Tibial nerve (tissue), 4 donors: ENCODE measurements around the gene SLC25A21. TPM values are rescaled to one million over a fixed set of nuclear protein-coding genes. Genes with fewer than 3 reads are reported as not detected.

Experiments
- DNase-seq, 2 donors: peaks; one replicate each; pipeline ENCODE4 v3.0.0-alpha.2; 2019; ENCODE audit warnings: low spot score in 2 of 2
- H3K27ac ChIP-seq, 4 donors: fragments of 200-600 bp; sonication (generic) in 3 of 4; one replicate each; pipeline ENCODE4 v1.5.1; 2017 to 2019; ENCODE audit warnings: mild to moderate bottlenecking in 1 of 4
- H3K27me3 ChIP-seq, 2 donors: fragments of 200-600 bp; sonication (generic) in 1 of 2; one replicate each; pipeline versions ENCODE4 v1.5.1 to v1.6.0; 2017 to 2019
- H3K36me3 ChIP-seq, 3 donors: fragments of 200-600 bp; sonication (generic); one replicate each; pipeline ENCODE4 v1.5.1; 2018 to 2019
- H3K4me1 ChIP-seq, 4 donors: fragments of 200-600 bp; sonication (generic) in 3 of 4; one replicate each; pipeline ENCODE4 v1.5.1; 2017 to 2019
- H3K4me3 ChIP-seq, 4 donors: fragments of 200-600 bp; sonication (generic) in 3 of 4; one replicate each; pipeline ENCODE4 v1.5.1; 2017 to 2019; ENCODE audit warnings: mild to moderate bottlenecking in 1 of 4, moderate library complexity in 1 of 4
- H3K9me3 ChIP-seq, 4 donors: fragments of 200-600 bp; sonication (generic) in 3 of 4; one replicate each; pipeline ENCODE4 v1.5.1; 2017 to 2019
- EP300 ChIP-seq, 2 donors: sonication (generic); formaldehyde crosslinking; IDR thresholded peaks; one replicate each; pipeline ENCODE4 v1.6.1; 2017; ENCODE audit warnings: antibody characterized with exemption in 2 of 2, mild to moderate bottlenecking in 1 of 2
- POLR2A ChIP-seq, 2 donors: fragments of 450-650 bp; IDR thresholded peaks; one replicate each; pipeline ENCODE4 v1.6.1; 2017; ENCODE audit warnings: antibody characterized with exemption in 2 of 2, mild to moderate bottlenecking in 2 of 2, moderate library complexity in 2 of 2
- WGBS, 2 donors: methylation state at CpG; one replicate each; pipeline ENCODE4 v1.1.5; 2018; 5-methylcytosine and 5-hydroxymethylcytosine counted together
- total RNA-seq, 4 donors: library from RNA; depleted of rRNA; stranded (reverse); fragments of >200 nt; gene quantifications; one replicate each; pipeline ENCODE4 v1.1.0, GENCODE V29; 2016
- TF ChIP-seq, protein P1 (sequence below), 5 experiments: fragments of 200-600 bp in 3 of 5; fragments of 450-650 bp in 2 of 5; sonication (generic) in 3 of 5; IDR thresholded peaks; one replicate each; pipeline ENCODE4 v1.5.1; 2016 to 2019; ENCODE audit warnings: antibody characterized with exemption in 5 of 5, mild to moderate bottlenecking in 3 of 5, moderate library complexity in 2 of 5

The SLC25A21 gene
- total RNA-seq, 4 donors from 2014 or later = 0.30 to 0.98 (median 0.42) TPM; not detected in 1

DNA sequence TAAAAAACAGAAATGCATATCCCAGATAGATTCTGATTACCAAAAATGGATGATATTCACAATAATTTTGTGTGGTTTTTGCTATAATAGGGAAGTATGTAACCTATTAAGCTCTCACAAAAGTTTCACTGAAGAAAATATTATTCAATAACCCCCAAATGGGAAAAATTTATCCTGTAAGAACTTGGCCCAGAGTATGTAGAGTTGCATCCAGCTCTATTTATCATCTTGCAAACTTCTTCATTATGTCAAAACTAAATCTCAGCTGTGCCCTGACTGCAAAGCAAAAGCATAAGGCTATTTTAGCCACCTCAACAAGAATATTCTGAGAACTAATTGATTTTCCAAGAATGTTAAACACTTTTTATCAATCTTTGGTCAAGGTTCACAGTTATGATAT is 311.6 kb downstream of the SLC25A21 start:
- TF ChIP-seq, protein P1, sequence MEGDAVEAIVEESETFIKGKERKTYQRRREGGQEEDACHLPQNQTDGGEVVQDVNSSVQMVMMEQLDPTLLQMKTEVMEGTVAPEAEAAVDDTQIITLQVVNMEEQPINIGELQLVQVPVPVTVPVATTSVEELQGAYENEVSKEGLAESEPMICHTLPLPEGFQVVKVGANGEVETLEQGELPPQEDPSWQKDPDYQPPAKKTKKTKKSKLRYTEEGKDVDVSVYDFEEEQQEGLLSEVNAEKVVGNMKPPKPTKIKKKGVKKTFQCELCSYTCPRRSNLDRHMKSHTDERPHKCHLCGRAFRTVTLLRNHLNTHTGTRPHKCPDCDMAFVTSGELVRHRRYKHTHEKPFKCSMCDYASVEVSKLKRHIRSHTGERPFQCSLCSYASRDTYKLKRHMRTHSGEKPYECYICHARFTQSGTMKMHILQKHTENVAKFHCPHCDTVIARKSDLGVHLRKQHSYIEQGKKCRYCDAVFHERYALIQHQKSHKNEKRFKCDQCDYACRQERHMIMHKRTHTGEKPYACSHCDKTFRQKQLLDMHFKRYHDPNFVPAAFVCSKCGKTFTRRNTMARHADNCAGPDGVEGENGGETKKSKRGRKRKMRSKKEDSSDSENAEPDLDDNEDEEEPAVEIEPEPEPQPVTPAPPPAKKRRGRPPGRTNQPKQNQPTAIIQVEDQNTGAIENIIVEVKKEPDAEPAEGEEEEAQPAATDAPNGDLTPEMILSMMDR (IDR thresholded peaks at IDR 0.05) = no peak
- TF ChIP-seq EP300 (IDR thresholded peaks at IDR 0.05) = no peak
- no peak for TF ChIP-seq POLR2A (IDR thresholded peaks at IDR 0.05)
- Histone ChIP-seq H3K27me3 (no peaks in the 10 kb centered on the region), H3K36me3 (no peaks in the 10 kb centered on the region), H3K9me3 (no peaks in the 10 kb centered on the region), H3K4me1 (peaks cover 0 to 29% (median 0%) of the 10 kb centered on the region in 4 donors), H3K27ac (no peak overlapping the region), H3K4me3 (no peak overlapping the region)
- no peak for DNase-seq

DNA sequence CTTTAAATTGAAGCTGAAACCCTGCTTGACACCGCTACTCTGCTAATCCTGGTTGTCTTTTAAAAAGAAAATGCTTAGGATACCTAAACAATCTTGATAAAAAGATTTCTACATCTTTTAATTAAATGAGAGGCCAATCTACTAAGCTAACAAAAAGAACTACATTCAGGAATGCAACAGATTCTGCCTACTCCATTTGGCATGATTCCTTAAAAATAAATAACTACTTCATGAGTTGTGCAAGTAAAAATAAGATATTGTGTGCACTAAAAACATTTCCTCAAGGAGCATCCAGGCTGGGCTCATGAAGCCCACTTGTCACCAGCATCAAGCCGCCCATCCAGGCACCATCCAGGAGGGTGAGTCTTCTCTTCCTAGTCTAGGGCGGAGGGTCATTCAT is 313.3 kb downstream of the SLC25A21 start:
- Histone ChIP-seq H3K36me3 (no peaks in the 10 kb centered on the region), H3K9me3 (no peaks in the 10 kb centered on the region), H3K27ac (peak overlapping the region in 2 of 4 donors; percentile 69 to 78), H3K27me3 (no peaks in the 10 kb centered on the region), H3K4me1 (peaks cover 0 to 32% (median 0%) of the 10 kb centered on the region in 4 donors), H3K4me3 (no peak overlapping the region)
- TF ChIP-seq POLR2A (IDR thresholded peaks at IDR 0.05) (no peak), EP300 (IDR thresholded peaks at IDR 0.05) (no peak)
- no peak for DNase-seq
- 68 to 72% methylated on average over 3 of the region's 3 CpGs for WGBS, 2 donors

DNA sequence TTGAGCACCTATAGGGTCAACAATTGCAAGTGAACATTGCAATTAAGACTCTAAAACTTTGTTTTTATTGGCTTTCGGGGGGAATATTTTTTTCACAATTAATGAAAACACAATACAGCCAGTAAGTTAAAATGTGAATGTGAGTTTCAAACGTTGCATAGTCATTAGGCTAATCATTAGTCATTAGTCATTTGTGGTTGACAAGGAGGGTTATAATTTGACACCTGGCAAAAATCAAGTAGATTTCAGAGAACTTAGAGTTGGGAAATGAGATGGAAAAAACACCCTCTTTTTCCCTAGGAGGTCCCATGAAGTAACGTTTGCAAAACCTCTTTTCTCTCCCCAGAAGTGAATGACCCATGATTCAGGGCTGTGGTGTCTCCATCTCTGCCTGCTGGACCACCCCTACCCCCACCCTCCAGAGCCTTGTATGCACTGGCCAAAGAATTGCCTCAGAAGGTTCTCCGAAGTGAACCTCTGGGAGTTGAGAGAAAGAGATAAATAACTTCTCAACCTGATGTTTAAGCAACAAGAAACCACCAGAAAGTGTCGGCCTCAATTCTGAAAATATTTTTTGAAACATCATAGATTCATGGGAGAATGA is 314.5 kb downstream of the SLC25A21 start:
- Histone ChIP-seq H3K36me3 (no peaks in the 10 kb centered on the region), H3K4me3 (no peak overlapping the region), H3K9me3 (no peaks in the 10 kb centered on the region), H3K27ac (peak overlapping the region in 2 of 4 donors; percentile 71 to 78), H3K4me1 (peaks cover 0 to 43% (median 0%) of the 10 kb centered on the region in 4 donors), H3K27me3 (no peaks in the 10 kb centered on the region)
- peak; percentile 53 to 65 for DNase-seq
- TF ChIP-seq EP300 (IDR thresholded peaks at IDR 0.05) = peak in 1 of 2 donors; percentile 80
- no peak for TF ChIP-seq POLR2A (IDR thresholded peaks at IDR 0.05)
- TF ChIP-seq, protein P1 (IDR thresholded peaks at IDR 0.05) = no peak
- 50 to 56% methylated on average over 5 of the region's 5 CpGs for WGBS, 2 donors

DNA sequence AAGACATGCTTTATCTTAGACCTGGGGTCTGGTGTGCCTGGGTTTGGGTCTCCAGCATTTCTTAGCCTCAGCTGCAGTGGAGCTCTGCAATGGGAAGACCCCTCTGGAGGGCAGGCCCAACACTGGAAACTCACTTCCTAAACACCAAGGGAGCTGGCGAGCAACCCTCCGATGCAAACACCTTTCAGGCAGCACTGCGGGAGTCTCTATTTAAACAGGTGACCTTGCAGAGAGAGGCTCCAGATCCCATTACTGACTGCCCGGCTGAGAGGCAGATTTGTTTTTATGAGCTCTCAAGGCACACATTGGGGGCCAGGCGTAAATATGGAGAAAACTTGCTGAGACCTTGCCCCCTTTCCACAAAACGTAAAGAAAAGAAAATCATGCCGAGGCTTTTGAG is 315.3 kb downstream of the SLC25A21 start:
- TF ChIP-seq POLR2A (IDR thresholded peaks at IDR 0.05) (no peak), EP300 (IDR thresholded peaks at IDR 0.05) (no peak)
- TF ChIP-seq, protein P1 (IDR thresholded peaks at IDR 0.05) = no peak
- H3K9me3 ChIP-seq = no peaks in the 10 kb centered on the region
- no peaks in the 10 kb centered on the region for H3K36me3 ChIP-seq
- 67% methylated on average over 7 of the region's 7 CpGs for WGBS, 2 donors
- no peaks in the 10 kb centered on the region for H3K27me3 ChIP-seq
- H3K4me3 ChIP-seq = no peak overlapping the region
- peak overlapping the region in 1 of 4 donors; percentile 50 for H3K27ac ChIP-seq
- peaks cover 0 to 44% (median 0%) of the 10 kb centered on the region in 4 donors for H3K4me1 ChIP-seq
- no peak for DNase-seq

DNA sequence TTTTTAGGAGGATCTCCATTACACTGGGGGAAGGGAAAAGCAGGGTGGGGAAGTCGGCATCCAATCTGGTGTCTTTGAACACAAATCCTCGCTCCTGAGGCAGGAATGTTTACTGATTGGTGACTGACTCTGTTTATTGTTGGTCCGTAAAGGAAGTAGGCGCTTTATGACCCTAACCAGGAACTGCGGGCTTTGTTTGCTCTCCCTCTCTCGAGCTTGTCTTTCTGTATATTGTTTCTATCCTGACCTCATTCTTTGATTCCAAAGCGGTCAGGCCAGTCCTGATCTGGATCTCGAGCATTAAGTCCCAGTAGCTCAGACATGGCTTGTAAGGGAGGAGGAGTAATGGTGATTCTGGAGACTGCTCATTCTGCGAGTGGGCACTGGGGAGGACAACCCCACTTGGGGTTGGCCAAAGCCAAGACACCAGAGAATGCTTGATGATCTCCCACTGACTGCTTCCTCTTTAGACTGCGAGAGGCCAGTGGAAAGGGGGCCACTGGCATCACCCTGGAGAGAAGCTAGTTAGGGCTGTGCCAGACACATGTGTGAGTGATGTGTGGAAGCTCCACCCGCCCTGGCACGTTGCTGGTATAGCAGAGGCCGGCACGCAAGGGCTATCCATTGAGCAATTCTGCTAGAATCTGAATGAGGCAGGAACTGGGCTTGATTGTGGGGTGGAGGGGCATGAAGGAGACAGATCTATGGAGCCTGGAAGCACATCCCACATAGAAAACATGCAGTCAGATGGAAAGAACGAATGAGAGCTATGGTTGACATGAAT is 316.1 kb downstream of the SLC25A21 start:
- Histone ChIP-seq H3K4me3 (no peak overlapping the region), H3K4me1 (peaks cover 0 to 44% (median 0%) of the 10 kb centered on the region in 4 donors), H3K27me3 (no peaks in the 10 kb centered on the region), H3K36me3 (no peaks in the 10 kb centered on the region), H3K9me3 (no peaks in the 10 kb centered on the region), H3K27ac (no peak overlapping the region)
- 62 to 72% methylated on average over 15 of the region's 15 CpGs for WGBS, 2 donors
- DNase-seq = no peak
- TF ChIP-seq EP300 (IDR thresholded peaks at IDR 0.05) = no peak
- TF ChIP-seq, protein P1 (IDR thresholded peaks at IDR 0.05) = no peak
- no peak for TF ChIP-seq POLR2A (IDR thresholded peaks at IDR 0.05)
